Measurements from ENCODE around the gene NCAN. TPM values are rescaled to one million over a fixed set of nuclear protein-coding genes. Genes with fewer than 3 reads are reported as not detected.

NCAN gene
- total and polyA plus RNA-seq, 2 of the 8 experiments (the other 6 are each of a cell fraction or from before 2014, with no cell fraction given), result 2.7 TPM

DNA sequence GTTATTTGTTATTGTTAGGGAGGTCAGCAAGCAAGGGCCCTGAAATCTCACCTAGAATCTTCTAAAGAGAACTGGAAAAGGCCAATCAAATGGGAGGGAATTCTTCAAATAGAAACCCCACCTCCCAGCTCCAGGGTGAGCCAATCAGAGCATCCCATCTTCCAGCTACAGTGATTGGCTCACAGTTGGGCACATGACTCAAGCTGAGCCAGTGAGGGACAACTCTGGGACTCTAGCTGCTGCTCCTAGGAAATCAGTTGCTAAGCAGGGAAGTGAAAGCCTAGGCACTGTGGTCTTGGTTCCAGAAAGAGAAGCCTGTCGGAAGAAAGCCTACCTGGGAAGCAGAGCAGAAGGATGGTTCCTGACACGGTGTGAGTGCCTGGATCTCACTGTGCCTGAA is 48.0 kb downstream of the NCAN start (continued):
- TF ChIP-seq, protein P1, sequence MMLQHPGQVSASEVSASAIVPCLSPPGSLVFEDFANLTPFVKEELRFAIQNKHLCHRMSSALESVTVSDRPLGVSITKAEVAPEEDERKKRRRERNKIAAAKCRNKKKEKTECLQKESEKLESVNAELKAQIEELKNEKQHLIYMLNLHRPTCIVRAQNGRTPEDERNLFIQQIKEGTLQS (IDR thresholded peaks at IDR 0.05; ENCODE audit: insufficient read depth, low read depth, low read length), result peak; percentile 53; the same call in 1 of the 2 replicates
- no peak for TF ChIP-seq TBP (IDR thresholded peaks at IDR 0.05; ENCODE audit: low read depth, low read length)
- TF ChIP-seq, protein P2, sequence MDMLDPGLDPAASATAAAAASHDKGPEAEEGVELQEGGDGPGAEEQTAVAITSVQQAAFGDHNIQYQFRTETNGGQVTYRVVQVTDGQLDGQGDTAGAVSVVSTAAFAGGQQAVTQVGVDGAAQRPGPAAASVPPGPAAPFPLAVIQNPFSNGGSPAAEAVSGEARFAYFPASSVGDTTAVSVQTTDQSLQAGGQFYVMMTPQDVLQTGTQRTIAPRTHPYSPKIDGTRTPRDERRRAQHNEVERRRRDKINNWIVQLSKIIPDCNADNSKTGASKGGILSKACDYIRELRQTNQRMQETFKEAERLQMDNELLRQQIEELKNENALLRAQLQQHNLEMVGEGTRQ (IDR thresholded peaks at IDR 0.05; ENCODE audit: low read length), result peak; percentile 94
